SKM-1 treated with dmso at 0.1 percent for 144 hours (cell line): ENCODE results near the gene CIBAR2.
"Not testable (repeated sequence)": the region's sequence is repeated elsewhere in the genome, so short reads cannot be mapped to it uniquely, and the experiment has no call there.

ENCODE experiments used
- DNase-seq: peaks from one replicate; lab custom pipeline; 2025; ENCODE audit not compliant: unreplicated experiment; lab: John Stamatoyannopoulos, UW

Gene CIBAR2

DNA sequence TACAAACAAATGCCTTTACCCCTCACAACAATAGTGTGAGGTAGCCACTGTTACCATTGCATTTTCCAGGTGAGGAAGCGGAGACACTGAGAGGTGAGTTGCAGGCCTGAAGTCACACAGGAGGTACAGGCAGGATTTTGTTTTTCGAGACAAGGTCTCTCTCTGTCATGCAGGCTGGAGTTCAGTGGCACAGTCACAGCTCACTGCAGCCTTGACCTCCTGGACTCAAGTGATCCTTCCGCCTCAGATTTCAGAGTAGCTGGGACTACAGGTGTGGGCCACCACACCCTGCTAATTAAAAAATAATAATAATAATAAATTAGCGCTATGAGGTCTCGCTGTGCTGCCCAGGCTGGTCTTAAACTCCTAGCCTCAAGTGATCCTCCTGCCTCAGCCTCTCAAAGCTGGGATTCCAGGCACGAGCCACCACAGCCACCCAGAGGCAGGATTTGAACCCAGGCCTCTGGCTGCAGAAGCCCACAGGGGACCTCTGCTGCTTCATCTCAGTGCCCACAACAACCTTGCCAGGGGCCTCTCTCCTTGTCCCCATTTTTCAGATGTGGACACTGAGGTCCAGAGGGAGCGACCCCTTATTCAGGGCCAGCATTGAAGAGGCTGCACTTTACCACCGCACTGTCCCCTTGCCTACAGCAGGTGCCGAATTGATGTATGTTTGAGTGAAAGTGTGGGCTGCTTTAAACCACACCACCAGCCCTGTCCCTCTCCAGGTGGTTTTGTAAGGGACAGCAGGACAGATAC lies 16.0 kb upstream of the CIBAR2 start:
- DNase-seq: no peak

DNA sequence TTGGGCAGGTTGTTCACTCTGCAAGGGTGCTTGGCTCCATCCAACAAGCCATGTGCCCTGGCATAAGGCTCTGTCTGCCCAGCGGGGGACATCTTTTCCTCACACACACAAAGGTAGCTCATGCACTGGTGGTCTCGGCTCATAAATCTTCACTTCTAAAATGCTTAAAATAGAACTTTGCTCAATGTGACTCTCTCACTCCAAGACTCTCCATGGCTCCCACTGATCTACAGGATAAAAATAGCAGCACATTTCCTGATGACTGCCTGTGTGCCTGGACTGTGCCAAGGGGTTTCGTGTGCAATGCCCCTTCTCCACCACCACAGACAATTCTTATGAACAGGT lies 15.1 kb upstream of the CIBAR2 start:
- DNase-seq: no peak

DNA sequence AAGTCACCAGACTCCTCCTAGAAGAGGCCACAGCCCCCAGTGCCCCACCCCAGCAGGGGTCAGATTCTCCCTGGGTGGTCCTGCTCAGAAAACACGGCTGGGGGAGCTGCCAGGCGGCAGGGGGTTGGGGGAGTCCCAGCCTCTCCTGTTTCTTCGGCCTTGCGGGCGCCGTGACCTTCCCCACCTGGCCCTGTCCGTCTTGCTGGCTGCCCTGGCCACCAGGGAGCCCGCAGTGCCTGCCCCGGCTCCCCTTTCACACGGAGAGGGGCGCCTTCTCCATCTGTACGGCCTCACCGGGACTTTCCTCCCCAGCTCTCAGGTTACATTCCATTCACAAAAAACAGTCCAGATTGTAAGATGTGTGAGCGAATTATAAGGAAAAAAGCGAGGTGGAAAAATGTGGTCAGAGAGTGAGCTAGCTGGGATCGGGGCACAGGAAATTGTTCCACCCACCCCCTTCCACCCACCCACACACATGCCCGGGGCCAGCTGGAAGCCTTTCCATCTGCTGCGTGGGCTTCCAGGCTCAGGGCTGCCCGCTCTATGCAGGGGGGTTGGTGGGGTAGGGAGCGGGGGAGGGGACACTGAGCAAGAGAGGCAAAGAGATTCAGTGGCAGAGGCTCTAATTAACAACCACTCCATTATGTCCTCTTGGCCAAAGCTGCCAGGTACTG lies 14.6 kb upstream of the CIBAR2 start:
- DNase-seq: no peak

DNA sequence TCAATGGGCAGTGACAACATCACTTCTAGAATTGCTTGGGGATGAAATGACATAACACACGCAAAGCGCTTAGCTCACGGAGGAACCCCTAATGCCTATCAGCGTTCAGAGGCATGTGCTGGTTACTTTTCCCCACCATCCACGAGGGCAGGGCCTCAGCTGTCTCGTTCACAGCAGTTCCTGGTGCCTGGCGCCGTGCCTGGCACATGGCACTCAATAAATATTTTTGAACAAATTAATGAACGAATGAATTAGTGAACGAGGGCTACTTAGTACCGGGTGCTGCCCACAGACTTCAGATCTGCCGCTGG lies 14.1 kb upstream of the CIBAR2 start:
- no peak for DNase-seq

DNA sequence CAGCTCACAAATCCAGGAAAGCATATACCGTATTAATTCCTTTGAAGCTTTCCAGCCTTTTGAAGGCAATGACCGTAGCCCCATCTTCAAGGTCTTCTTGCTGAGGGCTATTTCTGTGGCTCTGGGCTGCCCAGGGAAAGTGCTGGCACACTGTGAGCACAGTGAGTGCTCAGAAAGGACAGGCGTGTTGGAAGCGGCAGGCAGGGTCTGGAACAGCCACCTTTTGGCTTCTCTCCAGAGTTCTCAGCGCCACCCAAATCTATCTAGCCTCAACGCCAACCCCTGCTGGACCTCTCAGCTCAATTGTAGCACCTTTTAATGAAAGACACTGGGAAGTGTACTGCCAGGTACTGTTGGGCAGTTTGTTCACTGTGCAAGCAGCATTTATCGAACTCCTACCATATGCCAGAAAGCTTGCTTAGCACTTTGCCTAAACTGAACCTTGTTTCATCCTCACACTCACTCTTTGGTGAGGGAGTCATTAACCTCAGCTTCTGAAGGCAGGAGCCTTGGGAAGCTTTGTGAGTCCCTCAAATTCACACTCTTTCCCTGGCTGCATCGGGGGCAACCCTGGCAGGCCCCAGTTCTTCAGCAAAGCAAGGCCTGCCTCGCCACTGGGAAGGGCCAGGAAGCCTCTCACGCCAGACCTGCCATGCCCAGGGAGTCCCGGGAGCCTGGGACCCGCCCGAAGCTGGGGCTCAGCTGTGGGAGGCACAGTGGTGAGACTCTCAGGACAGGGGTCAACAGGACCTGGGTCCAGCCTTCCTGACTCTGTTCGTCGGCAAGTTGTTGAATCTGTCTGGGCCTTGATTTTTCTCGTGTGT lies 13.5 kb upstream of the CIBAR2 start:
- no peak for DNase-seq

GRCh38 chr16:85124636-85125346 lies 12.5 kb upstream of the CIBAR2 start:
- DNase-seq: no peak

GRCh38 chr16:85123891-85124635 lies 11.8 kb upstream of the CIBAR2 start:
- no peak for DNase-seq

DNA sequence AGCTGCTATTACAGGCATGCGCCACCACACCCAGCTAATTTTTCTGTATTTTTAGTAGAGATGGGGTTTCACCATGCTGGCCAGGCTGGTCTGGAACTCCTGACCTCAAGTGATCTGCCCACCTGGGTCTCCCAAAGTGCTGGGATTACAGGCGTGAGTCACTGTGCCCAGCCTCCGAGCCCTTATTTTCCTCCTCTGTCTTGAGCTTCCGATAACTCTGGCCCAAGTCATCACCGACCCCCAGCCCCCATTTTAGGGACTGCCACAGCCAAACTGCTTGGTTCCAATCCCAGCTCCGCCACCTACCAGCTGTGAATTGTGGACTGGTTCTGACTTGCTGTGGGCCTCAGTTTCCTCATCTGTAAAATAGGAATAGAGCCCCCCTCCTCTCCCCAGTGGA lies 11.2 kb upstream of the CIBAR2 start:
- not testable (repeated sequence) for DNase-seq

GRCh38 chr16:85120006-85120340 lies 7.7 kb upstream of the CIBAR2 start:
- DNase-seq: no peak

- DNase-seq: no peak
These were observed 5.1 kb upstream of the CIBAR2 start for GRCh38 chr16:85117418-85117817.

- peak; percentile 59 for DNase-seq
These were observed 2.8 kb upstream of the CIBAR2 start for GRCh38 chr16:85114909-85115567.

- no peak for DNase-seq
These were observed 1.6 kb upstream of the CIBAR2 start for GRCh38 chr16:85113913-85114312.

DNA sequence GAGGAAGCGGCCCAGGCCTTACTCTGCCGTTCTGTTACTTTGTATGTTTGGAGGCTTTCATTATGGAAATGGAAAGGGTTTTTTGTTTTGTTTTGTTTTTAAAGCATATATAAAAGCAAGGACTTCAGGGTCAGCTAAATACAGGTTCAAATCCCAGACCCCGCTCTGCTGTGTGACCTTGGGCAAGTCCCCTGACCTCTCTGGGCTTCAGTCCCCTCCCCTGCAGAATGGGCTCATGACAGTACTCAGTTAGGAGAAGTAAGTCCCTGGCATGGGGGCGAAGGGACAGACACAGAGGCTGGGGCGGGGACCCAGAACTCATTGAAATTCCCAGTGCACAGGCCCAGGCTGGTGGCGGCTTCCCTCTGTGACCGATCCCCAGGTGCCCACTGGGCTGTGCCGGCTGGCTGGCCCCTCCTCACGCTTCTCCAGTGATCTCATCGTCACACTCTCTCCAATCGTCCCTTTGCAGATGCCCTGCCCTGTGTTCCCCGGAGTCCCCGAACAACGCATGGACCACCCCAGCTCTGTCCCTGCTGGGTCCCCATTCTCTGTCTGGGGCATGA lies 979 bp upstream of the CIBAR2 start:
- no peak for DNase-seq

DNA sequence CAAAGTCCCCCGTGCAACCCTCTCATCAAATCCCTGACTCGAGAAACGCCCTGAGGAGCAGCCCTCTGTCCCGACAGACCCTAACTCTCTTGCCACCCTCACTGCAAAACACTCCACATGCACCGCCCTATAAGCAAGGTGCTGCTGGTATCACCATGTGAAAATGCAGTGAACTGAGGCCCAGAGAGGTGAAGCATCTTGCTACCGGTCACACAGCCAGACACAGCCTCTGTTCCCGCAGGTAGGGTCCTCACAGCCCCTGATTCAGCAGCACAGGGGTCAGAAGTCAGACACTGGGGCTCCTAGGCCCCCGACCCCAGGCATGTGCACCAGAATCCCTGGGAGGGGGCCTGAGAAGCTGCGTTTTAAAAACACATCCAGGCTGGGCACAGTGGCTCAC lies 1.1 kb downstream of the CIBAR2 start:
- DNase-seq: no peak

- DNase-seq: no peak
These were observed 2.2 kb downstream of the CIBAR2 start for GRCh38 chr16:85110105-85110504.

- no peak for DNase-seq
These were observed 4.7 kb downstream of the CIBAR2 start for GRCh38 chr16:85107532-85107931.

GRCh38 chr16:85107083-85107482 lies 5.2 kb downstream of the CIBAR2 start:
- DNase-seq: no peak

DNA sequence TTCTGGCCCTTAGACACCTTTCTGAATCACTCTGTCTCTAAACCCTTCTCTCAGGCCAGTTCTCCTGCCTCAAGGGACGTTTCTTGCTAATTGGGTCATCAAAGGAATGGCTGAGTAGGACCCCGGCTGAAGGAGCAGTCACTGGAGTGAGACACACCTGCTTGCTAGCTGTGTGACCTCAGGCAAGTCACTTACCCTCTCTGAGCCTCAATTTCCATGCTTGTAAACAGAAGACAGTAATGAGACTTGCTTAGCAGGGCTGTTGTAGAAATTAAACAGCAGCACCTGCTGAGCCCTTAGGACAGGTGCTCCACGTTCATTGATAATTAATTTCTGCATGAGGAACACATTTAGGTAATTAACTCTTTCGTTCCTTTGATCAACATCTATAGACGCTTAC lies 6.8 kb downstream of the CIBAR2 start:
- DNase-seq: no peak

- peak; percentile 27 for DNase-seq
These were observed 7.4 kb downstream of the CIBAR2 start for GRCh38 chr16:85104821-85105391.

DNA sequence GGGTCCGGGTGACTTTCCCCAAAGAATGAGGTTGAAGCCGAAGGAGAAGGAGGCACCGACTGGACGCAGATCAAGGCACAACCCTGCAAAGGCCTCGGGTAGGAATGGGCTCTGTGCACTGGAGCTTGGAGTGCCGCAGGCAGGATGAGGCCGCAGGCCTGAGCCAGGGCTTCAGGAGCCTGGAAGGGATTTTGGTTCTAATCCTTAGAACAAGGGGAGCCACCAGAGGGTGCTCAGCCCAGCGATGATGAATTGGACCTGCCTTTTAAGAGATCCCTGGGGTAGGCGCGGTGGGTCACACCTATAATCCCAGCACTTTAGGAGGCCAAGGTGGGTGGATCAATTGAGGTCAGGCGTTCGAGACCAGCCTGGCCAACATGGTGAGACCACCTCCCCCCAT lies 8.1 kb downstream of the CIBAR2 start:
- no peak for DNase-seq
